GM12872 (cell line): ENCODE measurements around the gene RASSF8.

Experiments
- TF ChIP-seq, protein P1 (sequence below): IDR thresholded peaks from 3 replicates; pipeline ENCODE4 v1.5.1; 2011; ENCODE audit warnings: low read depth, mild to moderate bottlenecking, low read length, moderate library complexity; ENCODE audit not compliant: insufficient read depth

Gene RASSF8

DNA sequence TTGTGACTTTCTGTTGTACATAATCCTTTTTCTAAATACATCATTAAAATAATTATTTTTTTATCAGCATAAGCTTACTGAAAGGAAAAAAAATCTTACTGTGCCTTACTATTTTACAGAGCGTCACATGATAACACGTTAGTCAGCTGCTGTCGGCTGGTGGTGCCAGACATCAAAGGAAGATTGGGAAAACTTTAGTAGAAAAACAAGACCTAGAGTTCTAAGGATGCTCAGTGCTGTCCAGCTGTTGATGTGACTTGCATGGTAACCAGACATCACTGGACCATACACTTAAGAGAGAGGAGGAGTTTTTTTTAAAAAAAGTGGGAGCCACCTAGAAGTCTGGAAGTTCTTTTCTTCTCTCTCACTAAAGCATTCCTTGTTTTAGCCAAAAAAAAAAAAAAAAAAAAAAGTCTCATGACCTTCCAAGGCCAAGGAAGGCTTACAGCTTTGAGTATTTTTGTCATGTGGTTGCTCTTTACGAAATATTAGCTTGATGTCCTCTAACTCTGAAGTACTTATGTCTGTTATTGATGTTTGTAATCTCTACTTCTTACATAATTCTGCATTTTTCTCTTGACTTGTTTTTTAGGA lies 4.5 kb downstream of the RASSF8 start:
- TF ChIP-seq, protein P1, sequence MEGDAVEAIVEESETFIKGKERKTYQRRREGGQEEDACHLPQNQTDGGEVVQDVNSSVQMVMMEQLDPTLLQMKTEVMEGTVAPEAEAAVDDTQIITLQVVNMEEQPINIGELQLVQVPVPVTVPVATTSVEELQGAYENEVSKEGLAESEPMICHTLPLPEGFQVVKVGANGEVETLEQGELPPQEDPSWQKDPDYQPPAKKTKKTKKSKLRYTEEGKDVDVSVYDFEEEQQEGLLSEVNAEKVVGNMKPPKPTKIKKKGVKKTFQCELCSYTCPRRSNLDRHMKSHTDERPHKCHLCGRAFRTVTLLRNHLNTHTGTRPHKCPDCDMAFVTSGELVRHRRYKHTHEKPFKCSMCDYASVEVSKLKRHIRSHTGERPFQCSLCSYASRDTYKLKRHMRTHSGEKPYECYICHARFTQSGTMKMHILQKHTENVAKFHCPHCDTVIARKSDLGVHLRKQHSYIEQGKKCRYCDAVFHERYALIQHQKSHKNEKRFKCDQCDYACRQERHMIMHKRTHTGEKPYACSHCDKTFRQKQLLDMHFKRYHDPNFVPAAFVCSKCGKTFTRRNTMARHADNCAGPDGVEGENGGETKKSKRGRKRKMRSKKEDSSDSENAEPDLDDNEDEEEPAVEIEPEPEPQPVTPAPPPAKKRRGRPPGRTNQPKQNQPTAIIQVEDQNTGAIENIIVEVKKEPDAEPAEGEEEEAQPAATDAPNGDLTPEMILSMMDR: no peak

DNA sequence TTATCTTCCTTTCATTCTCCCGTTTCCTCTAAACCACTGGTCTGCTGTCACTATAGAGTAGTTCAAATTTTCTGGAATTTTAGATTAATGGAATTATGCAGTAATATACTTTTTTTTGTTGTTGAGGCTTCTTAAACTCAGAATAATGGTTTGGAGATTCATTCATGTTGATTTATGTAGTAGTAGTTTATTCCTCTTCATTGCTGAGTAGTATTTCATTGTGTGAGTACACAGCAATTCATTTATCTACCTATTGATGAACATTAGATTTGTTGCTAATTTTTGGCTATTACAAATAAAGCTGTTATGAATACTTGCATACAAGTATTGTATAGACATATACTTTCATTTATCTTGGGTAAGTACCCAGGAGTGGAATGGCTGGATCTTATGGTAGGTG lies 7.2 kb downstream of the RASSF8 start:
- TF ChIP-seq, protein P1: no peak

DNA sequence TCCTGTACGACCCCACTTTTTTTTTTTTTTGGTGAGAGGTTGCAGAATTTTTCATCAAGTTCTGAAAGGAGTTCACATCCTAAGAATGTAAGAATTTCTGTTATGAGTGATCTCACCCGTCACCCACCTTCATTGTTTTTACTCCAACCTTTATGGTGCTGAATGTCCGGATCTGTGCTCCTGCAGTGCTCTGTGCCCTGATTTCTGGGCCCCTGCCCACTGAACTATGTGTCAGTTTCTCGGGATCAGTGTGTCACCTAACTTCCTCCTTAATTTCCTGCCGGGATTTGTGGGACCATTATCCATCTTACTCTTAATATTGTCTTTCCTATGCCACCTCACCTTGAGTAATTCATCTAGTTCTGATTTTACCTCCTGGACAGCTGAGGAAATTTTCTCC lies 11.6 kb downstream of the RASSF8 start:
- TF ChIP-seq, protein P1: no peak

- TF ChIP-seq, protein P1: no peak
These were observed 12.6 kb downstream of the RASSF8 start for GRCh38 chr12:25970916-25971653.

DNA sequence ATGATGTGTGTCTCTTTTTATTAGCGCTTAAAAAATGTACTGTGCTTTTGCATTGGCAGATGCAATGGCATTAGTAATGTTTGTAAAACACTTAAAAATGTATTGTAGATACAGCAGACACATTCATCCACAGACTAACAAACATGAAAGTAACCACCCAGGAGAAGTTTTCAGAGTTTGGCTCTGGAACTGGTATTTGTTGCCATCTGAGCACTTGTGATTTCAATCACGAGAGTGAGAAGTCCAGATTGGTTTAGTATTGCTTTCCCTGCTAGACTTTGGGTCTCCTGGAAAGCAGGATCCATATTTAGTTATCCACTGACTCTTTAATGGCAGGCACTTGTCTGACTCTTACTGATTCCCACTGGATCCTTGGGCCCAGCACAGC lies 13.2 kb downstream of the RASSF8 start:
- TF ChIP-seq, protein P1: no peak

GRCh38 chr12:25972783-25973182 lies 14.3 kb downstream of the RASSF8 start:
- TF ChIP-seq, protein P1: no peak

GRCh38 chr12:25975179-25975578 lies 16.7 kb downstream of the RASSF8 start:
- TF ChIP-seq, protein P1: no peak
